HEK293 (cell line): ENCODE data around the gene CPA2.

Source experiments
- CTCF ChIA-PET: fragments of 350-600 bp; formaldehyde crosslinking; extraction: SDS; loops from one replicate; lab custom pipeline; 2021; ENCODE audit warnings: antibody characterized with exemption; lab: Yijun Ruan, JAX
- POLR2A ChIA-PET: fragments of 300-600 bp; formaldehyde crosslinking; extraction: SDS; loops from one replicate; lab custom pipeline; 2020; ENCODE audit warnings: antibody characterized with exemption, inconsistent platforms; lab: Yijun Ruan, JAX
- H3K27ac ChIP-seq: fragments of 200-500 bp; sonication (Bioruptor generic); 2 replicates; pipeline ENCODE4 v1.5.1; 2014; ENCODE audit warnings: low read depth, low read length, control low read depth, inconsistent platforms; ENCODE audit errors: extremely low read depth
- H3K36me3 ChIP-seq, 2 experiments: fragments of 200-500 bp in 1 of 2; sonication (Bioruptor generic) in 1 of 2; 1 replicate in 1 of 2; 2 replicates in 1 of 2; pipeline ENCODE4 v1.5.1; 2014 to 2017; ENCODE audit warnings: inconsistent platforms in 2 of 2, low read length in 2 of 2; ENCODE audit not compliant: control insufficient read depth in 2 of 2, insufficient read depth in 1 of 2
- H3K4me1 ChIP-seq: fragments of 200-500 bp; sonication (Bioruptor generic); 2 replicates; pipeline ENCODE4 v1.5.1; 2014; ENCODE audit warnings: mild to moderate bottlenecking, low read length, inconsistent platforms; ENCODE audit not compliant: control insufficient read depth, insufficient read depth
- H3K4me3 ChIP-seq: 2 replicates; pipeline ENCODE4 v1.5.1; 2011; ENCODE audit warnings: low read depth, mild to moderate bottlenecking, control low read depth, low read length, moderate library complexity
- H3K9me3 ChIP-seq: fragments of 200-500 bp; sonication (Bioruptor generic); 2 replicates; pipeline ENCODE4 v1.5.1; 2014; ENCODE audit warnings: low read depth, low read length, inconsistent platforms; ENCODE audit not compliant: control insufficient read depth, insufficient read depth
- BCL11A ChIP-seq: fragments of 450-650 bp; formaldehyde crosslinking; IDR thresholded peaks from 2 replicates; pipeline ENCODE4 v1.5.1; 2016; ENCODE audit warnings: low read depth, missing biosample characterization, missing genetic modification characterization
- GLI4 ChIP-seq: fragments of 450-650 bp; formaldehyde crosslinking; IDR thresholded peaks from 2 replicates; pipeline ENCODE4 v1.5.1; 2016; ENCODE audit warnings: missing biosample characterization, missing genetic modification characterization
- KLF10 ChIP-seq: fragments of 450-650 bp; IDR thresholded peaks from 2 replicates; pipeline ENCODE4 v1.5.1; 2018; ENCODE audit warnings: missing biosample characterization, mild to moderate bottlenecking, missing genetic modification characterization
- KLF17 ChIP-seq: fragments of 450-650 bp; formaldehyde crosslinking; IDR thresholded peaks from 2 replicates; pipeline ENCODE4 v1.5.1; 2016; ENCODE audit warnings: missing biosample characterization, missing genetic modification characterization
- KLF7 ChIP-seq: fragments of 450-650 bp; formaldehyde crosslinking; IDR thresholded peaks from 2 replicates; pipeline ENCODE4 v1.5.1; 2016; ENCODE audit warnings: missing biosample characterization, missing genetic modification characterization, borderline replicate concordance
- MEIS1 ChIP-seq: sonication (generic); formaldehyde crosslinking; IDR thresholded peaks from 2 replicates; pipeline ENCODE4 v1.8.1; 2022; ENCODE audit warnings: missing genetic modification reagents, mild to moderate bottlenecking, borderline replicate concordance
- OSR2 ChIP-seq: fragments of 450-650 bp; formaldehyde crosslinking; IDR thresholded peaks from 2 replicates; pipeline ENCODE4 v1.5.1; 2016; ENCODE audit warnings: missing biosample characterization, missing genetic modification characterization
- PRDM1 ChIP-seq: fragments of 450-650 bp; formaldehyde crosslinking; IDR thresholded peaks from 2 replicates; pipeline ENCODE4; 2016; ENCODE audit warnings: missing biosample characterization, missing genetic modification characterization
- SETDB1 ChIP-seq: IDR thresholded peaks from one replicate; pipeline ENCODE4 v1.6.1; 2017; ENCODE audit warnings: mild to moderate bottlenecking, low read length, moderate library complexity, mixed read lengths; ENCODE audit not compliant: insufficient read length
- TCF7L2 ChIP-seq: IDR thresholded peaks from 2 replicates; pipeline ENCODE4 v1.6.1; 2011; ENCODE audit warnings: low read depth, mild to moderate bottlenecking, inconsistent platforms, low read length, moderate library complexity, borderline replicate concordance
- TRIM28 ChIP-seq: IDR thresholded peaks from 2 replicates; pipeline ENCODE4 v1.6.1; 2011; ENCODE audit warnings: low read length, control low read depth, borderline replicate concordance
- ZBTB1 ChIP-seq: fragments of 450-650 bp; formaldehyde crosslinking; IDR thresholded peaks from 2 replicates; pipeline ENCODE4 v1.5.1; 2016; ENCODE audit warnings: missing biosample characterization, missing genetic modification characterization
- ZBTB17 ChIP-seq: fragments of 450-650 bp; formaldehyde crosslinking; IDR thresholded peaks from 2 replicates; pipeline ENCODE4 v1.5.1; 2016; ENCODE audit warnings: missing biosample characterization, missing genetic modification characterization
- ZBTB21 ChIP-seq: fragments of 450-650 bp; formaldehyde crosslinking; IDR thresholded peaks from 2 replicates; pipeline ENCODE4 v1.5.1; 2017; ENCODE audit warnings: missing biosample characterization, missing genetic modification characterization
- ZFP37 ChIP-seq: fragments of 450-650 bp; formaldehyde crosslinking; IDR thresholded peaks from 2 replicates; pipeline ENCODE4 v1.5.1; 2016; ENCODE audit warnings: missing biosample characterization, missing genetic modification characterization
- ZNF133 ChIP-seq: fragments of 450-650 bp; formaldehyde crosslinking; IDR thresholded peaks from 2 replicates; pipeline ENCODE4 v1.5.1; 2016; ENCODE audit warnings: missing biosample characterization, missing genetic modification characterization
- ZNF18 ChIP-seq: fragments of 450-650 bp; formaldehyde crosslinking; IDR thresholded peaks from 2 replicates; pipeline ENCODE4 v1.5.1; 2016; ENCODE audit warnings: missing biosample characterization, missing genetic modification characterization
- ZNF248 ChIP-seq: fragments of 450-650 bp; formaldehyde crosslinking; IDR thresholded peaks from 2 replicates; pipeline ENCODE4 v1.5.1; 2017; ENCODE audit warnings: missing biosample characterization, missing genetic modification characterization
- ZNF274 ChIP-seq, 2 experiments: fragments of 200-500 bp in 1 of 2; fragments of 450-650 bp in 1 of 2; sonication (Bioruptor generic) in 1 of 2; formaldehyde crosslinking in 1 of 2; IDR thresholded peaks; 2 replicates each; pipeline versions ENCODE4 v1.5.1 to v1.6.1; 2014 to 2016; ENCODE audit warnings: borderline replicate concordance in 1 of 2, inconsistent platforms in 1 of 2, low read length in 1 of 2, missing biosample characterization in 1 of 2, missing genetic modification characterization in 1 of 2
- ZNF335 ChIP-seq: fragments of 450-650 bp; formaldehyde crosslinking; conservative IDR thresholded peaks from 2 replicates; pipeline ENCODE4 v1.5.1; 2016; ENCODE audit warnings: missing biosample characterization, missing genetic modification characterization
- ZNF341 ChIP-seq: fragments of 450-650 bp; formaldehyde crosslinking; IDR thresholded peaks from 2 replicates; pipeline ENCODE4; 2016; ENCODE audit warnings: low read depth, missing biosample characterization, missing genetic modification characterization
- ZNF366 ChIP-seq: fragments of 450-650 bp; formaldehyde crosslinking; conservative IDR thresholded peaks from 2 replicates; pipeline ENCODE4 v1.5.1; 2016; ENCODE audit warnings: missing biosample characterization, missing genetic modification characterization
- ZNF423 ChIP-seq: fragments of 450-650 bp; formaldehyde crosslinking; IDR thresholded peaks from 2 replicates; pipeline ENCODE4 v1.5.1; 2016; ENCODE audit warnings: missing biosample characterization, missing genetic modification characterization
- ZNF449 ChIP-seq: fragments of 450-650 bp; formaldehyde crosslinking; IDR thresholded peaks from 2 replicates; pipeline ENCODE4 v1.5.1; 2017; ENCODE audit warnings: missing biosample characterization, mild to moderate bottlenecking, missing genetic modification characterization, moderate library complexity
- ZNF529 ChIP-seq: fragments of 450-650 bp; formaldehyde crosslinking; IDR thresholded peaks from 2 replicates; pipeline ENCODE4 v1.5.1; 2017; ENCODE audit warnings: missing genetic modification characterization, missing biosample characterization; ENCODE audit not compliant: insufficient replicate concordance
- ZNF549 ChIP-seq: fragments of 450-650 bp; IDR thresholded peaks from 2 replicates; pipeline ENCODE4 v1.5.1; 2018; ENCODE audit warnings: missing biosample characterization, missing genetic modification characterization, mild to moderate bottlenecking, inconsistent platforms, moderate library complexity
- ZNF629 ChIP-seq: fragments of 450-650 bp; formaldehyde crosslinking; IDR thresholded peaks from 2 replicates; pipeline ENCODE4 v1.5.1; 2017; ENCODE audit warnings: missing biosample characterization, missing genetic modification characterization
- ZNF768 ChIP-seq: fragments of 450-650 bp; formaldehyde crosslinking; IDR thresholded peaks from 2 replicates; pipeline ENCODE4 v1.5.1; 2018; ENCODE audit warnings: missing biosample characterization, mild to moderate bottlenecking, missing genetic modification characterization
- TF ChIP-seq, protein P1 (sequence below): fragments of 450-650 bp; formaldehyde crosslinking; IDR thresholded peaks from 2 replicates; pipeline ENCODE4 v1.5.1; 2017; ENCODE audit warnings: missing biosample characterization, missing genetic modification characterization

CPA2 gene

GRCh38 chr7:130240240-130240639 is 26.4 kb upstream of the CPA2 start:
- POLR2A ChIA-PET: no interaction called here
- CTCF ChIA-PET: interaction anchor here (0.8 to 1.0 kb wide), 2 partner anchors 168 to 318 kb away, joined by 3 to 4 read pairs; no protein-coding TSS in a partner anchor
- no peak overlapping the region for H3K27ac ChIP-seq

GRCh38 chr7:130242198-130243014 is 24.3 kb upstream of the CPA2 start:
- ChIA-PET POLR2A (interaction anchor here (0.6 kb wide), 1 partner anchor 8 kb away, joined by 3 read pairs; no protein-coding TSS in a partner anchor), CTCF (interaction anchor here (0.6 to 2.1 kb wide), 12 partner anchors 10 to 516 kb away, joined by 3 to 11 read pairs (median 3); no protein-coding TSS in a partner anchor)
- Histone ChIP-seq H3K36me3 (no peaks in the 10 kb centered on the region), H3K4me3 (no peak overlapping the region), H3K27ac (no peak overlapping the region), H3K9me3 (no peaks in the 10 kb centered on the region), H3K4me1 (no peaks in the 10 kb centered on the region)
- TF ChIP-seq TCF7L2: no peak
- TF ChIP-seq ZBTB21 (tag by site-specific recombination): 0 out of 2 replicates have a peak, but pooled peaks have one; percentile 41
- no peak for TF ChIP-seq ZBTB1 (tag by site-specific recombination)
- no peak for TF ChIP-seq ZNF133 (tag by site-specific recombination)
- no peak for TF ChIP-seq BCL11A (tag by site-specific recombination)
- no peak for TF ChIP-seq GLI4 (tag by site-specific recombination)
- no peak for TF ChIP-seq ZNF248 (tag by site-specific recombination)
- no peak for TF ChIP-seq ZNF18 (tag by site-specific recombination)
- TF ChIP-seq SETDB1: no peak
- TF ChIP-seq ZFP37 (tag by site-specific recombination): peak; percentile 79; the same call in 1 of the 2 replicates
- TF ChIP-seq, protein P1, sequence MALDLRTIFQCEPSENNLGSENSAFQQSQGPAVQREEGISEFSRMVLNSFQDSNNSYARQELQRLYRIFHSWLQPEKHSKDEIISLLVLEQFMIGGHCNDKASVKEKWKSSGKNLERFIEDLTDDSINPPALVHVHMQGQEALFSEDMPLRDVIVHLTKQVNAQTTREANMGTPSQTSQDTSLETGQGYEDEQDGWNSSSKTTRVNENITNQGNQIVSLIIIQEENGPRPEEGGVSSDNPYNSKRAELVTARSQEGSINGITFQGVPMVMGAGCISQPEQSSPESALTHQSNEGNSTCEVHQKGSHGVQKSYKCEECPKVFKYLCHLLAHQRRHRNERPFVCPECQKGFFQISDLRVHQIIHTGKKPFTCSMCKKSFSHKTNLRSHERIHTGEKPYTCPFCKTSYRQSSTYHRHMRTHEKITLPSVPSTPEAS (tag by site-specific recombination): 0 out of 2 replicates have a peak, but pooled peaks have one; percentile 13
- TF ChIP-seq ZNF274 (IDR thresholded peaks at IDR 0.05; ENCODE audit: low read length): no peak
- no peak for TF ChIP-seq ZNF274 (tag by site-specific recombination; IDR thresholded peaks at IDR 0.05; ENCODE audit: borderline replicate concordance)
- no peak for TF ChIP-seq ZNF768 (tag by site-specific recombination)
- no peak for TF ChIP-seq KLF10 (tag by site-specific recombination)
- no peak for TF ChIP-seq MEIS1
- peak; percentile 58; the same call in 1 of the 2 replicates for TF ChIP-seq ZNF335 (tag by site-specific recombination)
- TF ChIP-seq ZNF529 (tag by site-specific recombination): no peak
- TF ChIP-seq KLF7 (tag by site-specific recombination): no peak
- TF ChIP-seq ZNF341 (tag by site-specific recombination): no peak
- TF ChIP-seq KLF17: no peak
- peak; percentile 30; the same call in 1 of the 2 replicates for TF ChIP-seq ZNF629 (tag by site-specific recombination)
- peak; percentile 89 for TF ChIP-seq ZBTB17
- TF ChIP-seq ZNF366 (tag by site-specific recombination): peak; percentile 27; the same call in 1 of the 2 replicates
- TF ChIP-seq ZNF449 (tag by site-specific recombination): no peak
- TF ChIP-seq TRIM28: no peak
- no peak for TF ChIP-seq PRDM1
- TF ChIP-seq OSR2 (tag by site-specific recombination): no peak

More at GRCh38 chr7:130240240-130240639, 26.4 kb upstream of the CPA2 start:
- no peak for TF ChIP-seq ZNF423 (tag by site-specific recombination)
- TF ChIP-seq ZNF549 (tag by site-specific recombination): peak; percentile 92
- Histone ChIP-seq H3K4me3 (no peak overlapping the region), H3K4me1 (no peaks in the 10 kb centered on the region), H3K9me3 (no peaks in the 10 kb centered on the region), H3K36me3 (no peaks in the 10 kb centered on the region)
